ENCODE results near the gene CIITA. TPM values are rescaled to one million over a fixed set of nuclear protein-coding genes. Genes with fewer than 3 reads are reported as not detected.

Gene CIITA
- total RNA-seq, 1 experiment from 2014 or later, result 0.26 TPM

GRCh38 chr16:10936272-10936984, 59.4 kb downstream of the CIITA start:
- ChIA-PET POLR2A (no interaction called here), CTCF (interaction anchor here (1.1 to 2.5 kb wide), 3 partner anchors 13 to 18 kb away, joined by 4 to 18 read pairs (median 7); no protein-coding TSS in a partner anchor)
- H3K36me3 Mint-ChIP-seq, result peaks cover 16% of the 10 kb centered on the region; the same call in 1 of the 2 replicates
- TF ChIP-seq PREB (CRISPR knock-in tag; IDR thresholded peaks at IDR 0.05; ENCODE audit: borderline replicate concordance) (no peak), CTCF (IDR thresholded peaks at IDR 0.05) (no peak), PRRX2 (CRISPR knock-in tag; IDR thresholded peaks at IDR 0.05) (no peak), GRHL2 (CRISPR knock-in tag; IDR thresholded peaks at IDR 0.05; ENCODE audit: insufficient replicate concordance, severe bottlenecking) (no peak), JAZF1 (CRISPR knock-in tag; IDR thresholded peaks at IDR 0.05) (no peak), FOXK1 (CRISPR knock-in tag; IDR thresholded peaks at IDR 0.05) (no peak), ZNF416 (CRISPR knock-in tag; IDR thresholded peaks at IDR 0.05) (no peak), ZNF281 (CRISPR knock-in tag; IDR thresholded peaks at IDR 0.05) (no peak), CREM (CRISPR knock-in tag; IDR thresholded peaks at IDR 0.05) (no peak), AR (CRISPR knock-in tag; IDR thresholded peaks at IDR 0.05) (no peak), ZSCAN18 (CRISPR knock-in tag; IDR thresholded peaks at IDR 0.05) (no peak), HMGA2 (CRISPR knock-in tag; IDR thresholded peaks at IDR 0.05) (no peak), USF2 (CRISPR knock-in tag; IDR thresholded peaks at IDR 0.05) (no peak), EMX1 (CRISPR knock-in tag; IDR thresholded peaks at IDR 0.05) (no peak), KAT7 (CRISPR knock-in tag; IDR thresholded peaks at IDR 0.05; ENCODE audit: borderline replicate concordance) (no peak), USF1 (CRISPR knock-in tag; IDR thresholded peaks at IDR 0.05) (no peak)
- no peaks in the 10 kb centered on the region for H3K9me3 Mint-ChIP-seq
- no peak overlapping the region for H3K27ac Mint-ChIP-seq
- DNase-seq (ENCODE audit: low spot score), result no peak
- no peak for ATAC-seq
- no peak overlapping the region for H3K4me3 Mint-ChIP-seq
- H3K4me1 Mint-ChIP-seq, result peaks cover 23% of the 10 kb centered on the region
- no peaks in the 10 kb centered on the region for H3K27me3 Mint-ChIP-seq (ENCODE audit: low read depth)
